Lower leg skin (tissue), 3 donors: Measurements from ENCODE around the gene ELF3.

Source experiments
- CTCF ChIP-seq, 3 donors: fragments of 450-650 bp; IDR thresholded peaks; one replicate each; pipeline ENCODE4 v1.5.1; 2016; ENCODE audit warnings: antibody characterized with exemption in 3 of 3, mild to moderate bottlenecking in 3 of 3, moderate library complexity in 2 of 3
- POLR2A ChIP-seq, 2 donors: fragments of 450-650 bp; IDR thresholded peaks; one replicate each; pipeline ENCODE4 v1.6.1; 2016 to 2017; ENCODE audit warnings: antibody characterized with exemption in 2 of 2, mild to moderate bottlenecking in 1 of 2, moderate library complexity in 1 of 2

- TF ChIP-seq CTCF (IDR thresholded peaks at IDR 0.05) = no peak
- TF ChIP-seq POLR2A (IDR thresholded peaks at IDR 0.05) = no peak
These were observed 1.6 kb downstream of the ELF3 start for GRCh38 chr1:202011994-202012393.
